GM12891 (cell line): ENCODE results near the gene CRB2.

Source experiments
- POLR2A ChIP-seq: IDR thresholded peaks from 2 replicates; pipeline ENCODE4 v1.6.1; 2011; ENCODE audit warnings: low read depth, low read length, control low read depth
- POLR2AphosphoS5 ChIP-seq: IDR thresholded peaks from 2 replicates; pipeline ENCODE4 v1.6.1; 2011; ENCODE audit warnings: low read depth, low read length, control low read depth
- TAF1 ChIP-seq: IDR thresholded peaks from 2 replicates; pipeline ENCODE4 v1.6.1; 2011; ENCODE audit warnings: low read depth, low read length, control low read depth

DNA sequence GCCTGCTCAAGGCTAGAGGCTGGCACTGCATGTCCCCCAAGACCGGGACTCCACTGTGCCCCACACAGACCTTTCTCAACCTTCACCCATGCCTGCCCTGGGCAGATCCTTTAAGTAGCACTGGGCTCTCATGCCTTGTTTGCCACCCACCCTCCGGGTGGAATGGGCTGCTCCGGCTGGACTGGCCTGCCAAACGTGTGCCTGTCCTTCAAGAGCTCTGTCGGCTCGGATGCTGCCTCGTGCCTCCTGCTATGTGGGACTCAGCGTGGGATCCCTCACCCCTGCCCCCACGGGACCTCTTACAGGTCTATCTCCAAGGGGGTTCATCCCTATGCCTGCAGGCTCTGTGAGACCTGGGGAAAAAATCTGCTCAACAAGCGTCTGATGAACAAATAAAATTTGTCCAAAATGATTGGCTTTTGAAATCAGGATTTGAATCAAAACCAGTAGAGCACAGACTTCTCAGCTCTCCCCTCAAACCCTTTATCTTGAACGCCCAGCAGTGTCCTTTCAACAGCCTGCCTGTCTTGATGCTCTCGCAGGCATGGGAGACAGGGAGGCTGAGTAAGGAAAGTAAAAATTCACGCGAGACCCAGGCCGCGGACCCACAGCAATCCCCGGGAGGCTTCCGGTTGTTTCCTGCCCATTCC is 56.3 kb downstream of the CRB2 start:
- TF ChIP-seq TAF1 (no peak), POLR2AphosphoS5 (no peak), POLR2A (no peak)
